ENCODE measurements around the gene TRMT112. TPM values are rescaled to one million over a fixed set of nuclear protein-coding genes. Genes with fewer than 3 reads are reported as not detected.
"Not testable (repeated sequence)": the region's sequence is repeated elsewhere in the genome, so short reads cannot be mapped to it uniquely, and the experiment has no call there.

TRMT112 gene
- total and polyA plus RNA-seq, 2 experiments from 2014 or later = 331 to 438 TPM

DNA sequence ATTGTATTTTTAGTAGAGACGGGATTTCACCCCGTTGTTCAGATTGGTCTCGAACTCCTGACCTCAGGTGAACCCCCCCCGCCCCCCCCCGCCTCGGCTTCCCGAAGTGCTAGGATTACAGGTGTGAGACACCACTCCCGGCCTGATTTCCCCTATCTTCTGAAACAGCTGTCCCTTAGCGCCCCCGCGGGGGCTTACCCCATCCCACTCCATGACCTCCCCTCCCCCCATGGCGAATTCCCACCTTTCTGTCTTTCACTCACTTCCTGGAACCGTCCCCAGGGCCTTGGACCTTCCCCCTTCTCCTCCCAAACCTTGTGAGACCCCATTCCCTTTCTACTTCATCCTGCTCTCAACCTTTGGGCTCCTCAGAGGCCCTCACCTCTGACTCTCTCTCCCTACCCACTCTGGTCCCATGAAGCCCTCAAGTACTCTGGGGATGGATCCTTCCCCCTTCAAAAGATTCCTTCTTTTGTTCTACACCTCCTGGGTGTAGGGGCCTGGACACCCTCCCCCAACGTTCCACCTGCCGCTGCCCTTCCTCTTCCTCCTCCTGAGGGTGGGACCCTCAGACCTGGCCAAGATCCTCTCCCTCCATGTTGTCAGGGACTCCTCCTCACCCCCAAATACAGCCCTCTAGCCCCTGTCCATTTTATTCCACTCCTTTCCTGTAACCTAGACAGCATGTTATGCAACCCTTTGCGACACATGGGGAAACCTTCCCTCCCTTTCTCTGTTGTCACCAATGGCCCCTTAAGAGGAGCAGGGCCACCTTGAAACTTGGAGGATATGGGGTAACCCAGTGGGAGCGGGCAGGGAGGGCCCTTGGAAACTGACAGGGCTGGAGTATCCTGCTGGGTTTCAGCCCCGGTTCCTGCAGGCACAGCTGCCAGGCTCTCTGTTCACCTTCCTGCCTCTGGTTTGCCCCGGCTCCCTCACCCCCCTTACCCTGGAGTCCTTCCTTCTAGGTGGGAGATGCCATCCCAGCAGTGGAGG lies 1.7 kb upstream of the TRMT112 start:
- TF ChIP-seq, protein P1, sequence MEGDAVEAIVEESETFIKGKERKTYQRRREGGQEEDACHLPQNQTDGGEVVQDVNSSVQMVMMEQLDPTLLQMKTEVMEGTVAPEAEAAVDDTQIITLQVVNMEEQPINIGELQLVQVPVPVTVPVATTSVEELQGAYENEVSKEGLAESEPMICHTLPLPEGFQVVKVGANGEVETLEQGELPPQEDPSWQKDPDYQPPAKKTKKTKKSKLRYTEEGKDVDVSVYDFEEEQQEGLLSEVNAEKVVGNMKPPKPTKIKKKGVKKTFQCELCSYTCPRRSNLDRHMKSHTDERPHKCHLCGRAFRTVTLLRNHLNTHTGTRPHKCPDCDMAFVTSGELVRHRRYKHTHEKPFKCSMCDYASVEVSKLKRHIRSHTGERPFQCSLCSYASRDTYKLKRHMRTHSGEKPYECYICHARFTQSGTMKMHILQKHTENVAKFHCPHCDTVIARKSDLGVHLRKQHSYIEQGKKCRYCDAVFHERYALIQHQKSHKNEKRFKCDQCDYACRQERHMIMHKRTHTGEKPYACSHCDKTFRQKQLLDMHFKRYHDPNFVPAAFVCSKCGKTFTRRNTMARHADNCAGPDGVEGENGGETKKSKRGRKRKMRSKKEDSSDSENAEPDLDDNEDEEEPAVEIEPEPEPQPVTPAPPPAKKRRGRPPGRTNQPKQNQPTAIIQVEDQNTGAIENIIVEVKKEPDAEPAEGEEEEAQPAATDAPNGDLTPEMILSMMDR (IDR thresholded peaks at IDR 0.05; ENCODE audit: low read depth, low read length) = no peak
- peaks cover 6% of the 10 kb centered on the region for H3K4me1 ChIP-seq (ENCODE audit: low read depth)
- peak overlapping the region; percentile 95 for H3K27ac ChIP-seq
- H3K4me3 ChIP-seq = peak overlapping the region; percentile 60
- H3K27me3 ChIP-seq = no peaks in the 10 kb centered on the region
- no peaks in the 10 kb centered on the region for H3K9me3 ChIP-seq (ENCODE audit: low read depth)
- no peak for DNase-seq (ENCODE audit: low read depth in 1 of 2, low spot score in 1 of 2)
- H3K36me3 ChIP-seq = peaks cover 4% of the 10 kb centered on the region

- no peaks in the 10 kb centered on the region for H3K9me3 ChIP-seq (ENCODE audit: low read depth)
- peak within 1 kb of the TSS; percentile 60 for H3K4me3 ChIP-seq
- peak within 1 kb of the TSS; percentile 95 for H3K27ac ChIP-seq
- H3K27me3 ChIP-seq = no peaks in the 10 kb centered on the region
- peak; percentile 96 to 98 for DNase-seq (ENCODE audit: low read depth in 1 of 2, low spot score in 1 of 2)
- H3K36me3 ChIP-seq = peaks cover 9% of the 10 kb centered on the region
- peaks cover 6% of the 10 kb centered on the region for H3K4me1 ChIP-seq (ENCODE audit: low read depth)
- TF ChIP-seq, protein P1 (IDR thresholded peaks at IDR 0.05; ENCODE audit: low read depth, low read length) = peak; percentile 28
Measured at GRCh38 chr11:64317961-64318765, 804 bp upstream of the TRMT112 start, which contains the start of gene PRDX5. Gene PRDX5, plus strand, starts transcription at chr11:64318121. Its CDS starts 95 bp downstream, at chr11:64318216.

DNA sequence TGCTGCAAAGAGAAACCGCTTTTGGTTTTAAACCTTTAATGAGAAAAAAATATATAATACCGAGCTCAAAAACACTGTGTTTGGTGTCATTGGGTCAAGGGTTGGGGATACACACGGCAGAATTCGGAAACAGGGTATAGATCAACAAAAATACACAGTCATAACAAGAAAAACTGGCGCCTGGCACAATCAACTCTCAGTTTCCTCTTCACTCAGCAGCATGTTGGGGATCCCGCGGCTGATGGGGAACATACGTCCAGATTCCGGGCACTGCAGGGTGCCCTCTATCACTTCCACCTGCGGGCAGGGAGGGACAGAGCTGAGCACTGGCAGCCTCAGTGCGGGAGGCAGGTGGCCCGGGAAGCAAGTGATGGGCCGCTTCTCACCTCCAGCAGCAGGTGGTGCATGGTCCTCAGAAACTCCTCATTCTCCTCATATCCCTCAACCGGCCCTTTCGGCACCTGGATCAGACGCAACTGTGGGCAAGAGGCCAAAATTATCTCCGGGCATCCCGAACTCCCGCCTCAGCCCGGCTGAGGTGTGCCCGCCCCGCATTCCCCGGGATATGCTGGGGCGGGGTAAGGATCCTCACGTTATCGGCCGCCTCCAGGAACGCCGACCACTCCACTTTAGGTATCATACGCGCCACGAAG lies 561 bp downstream of the TRMT112 start:
- Histone ChIP-seq H3K27me3 (no peaks in the 10 kb centered on the region), H3K36me3 (peaks cover 5% of the 10 kb centered on the region), H3K4me1 (ENCODE audit: low read depth) (peaks cover 6% of the 10 kb centered on the region), H3K4me3 (peak overlapping the region; percentile 60), H3K9me3 (ENCODE audit: low read depth) (no peaks in the 10 kb centered on the region), H3K27ac (peak overlapping the region; percentile 95)
- TF ChIP-seq, protein P1 (IDR thresholded peaks at IDR 0.05; ENCODE audit: low read depth, low read length) = no peak
- peak in 1 of 2 donors; percentile 15 for DNase-seq (ENCODE audit: low read depth in 1 of 2, low spot score in 1 of 2)

GRCh38 chr11:64315667-64316526 lies 1.5 kb downstream of the TRMT112 start:
- peak overlapping the region; percentile 60 for H3K4me3 ChIP-seq
- not testable (repeated sequence) for H3K9me3 ChIP-seq (ENCODE audit: low read depth); DNase-seq (ENCODE audit: low read depth in 1 of 2, low spot score in 1 of 2); H3K4me1 ChIP-seq (ENCODE audit: low read depth); H3K27me3 ChIP-seq; H3K36me3 ChIP-seq
- H3K27ac ChIP-seq = peak overlapping the region; percentile 95

- no peak overlapping the region for H3K27ac ChIP-seq
- H3K27me3 ChIP-seq = no peaks in the 10 kb centered on the region
- H3K4me1 ChIP-seq (ENCODE audit: low read depth) = peaks cover 6% of the 10 kb centered on the region
- H3K4me3 ChIP-seq = no peak overlapping the region
- H3K36me3 ChIP-seq = peaks cover 5% of the 10 kb centered on the region
- no peak for DNase-seq (ENCODE audit: low read depth in 1 of 2, low spot score in 1 of 2)
- no peaks in the 10 kb centered on the region for H3K9me3 ChIP-seq (ENCODE audit: low read depth)
- TF ChIP-seq, protein P1 (IDR thresholded peaks at IDR 0.05; ENCODE audit: low read depth, low read length) = no peak
Measured at GRCh38 chr11:64314805-64315561, 2.4 kb downstream of the TRMT112 start.
